ENCODE measurements around the gene KDM3B.

The KDM3B gene

GRCh38 chr5:138349852-138350562 is 2.5 kb upstream of the KDM3B start:
- no peak overlapping the region for H3K9ac ChIP-seq (ENCODE audit: low read depth in 1 of 2, low read length in 2 of 2)
- H3K27me3 ChIP-seq (ENCODE audit: control insufficient read depth in 1 of 2, insufficient read depth in 2 of 2, low read length in 2 of 2), result no peaks in the 10 kb centered on the region
- H3K4me3 ChIP-seq (ENCODE audit: low read depth in 1 of 2, low read length in 2 of 2), result no peak overlapping the region
- H3K9me3 ChIP-seq (ENCODE audit: control insufficient read depth in 1 of 2, low read length in 2 of 2), result peaks cover 2 to 5% of the 10 kb centered on the region in 2 donors
- H3K27ac ChIP-seq (ENCODE audit: low read depth, low read length), result no peak overlapping the region
- H3K4me1 ChIP-seq (ENCODE audit: control insufficient read depth in 1 of 2, insufficient read depth in 2 of 2, low read length in 2 of 2), result peaks cover 11 to 13% of the 10 kb centered on the region in 2 donors
- peaks cover 22 to 38% of the 10 kb centered on the region in 2 donors for H3K36me3 ChIP-seq (ENCODE audit: control insufficient read depth in 1 of 2, insufficient read depth in 2 of 2, low read length in 2 of 2)

- Histone ChIP-seq H3K27me3 (ENCODE audit: control insufficient read depth in 1 of 2, insufficient read depth in 2 of 2, low read length in 2 of 2) (no peaks in the 10 kb centered on the region), H3K27ac (ENCODE audit: low read depth, low read length) (no peak overlapping the region), H3K9ac (ENCODE audit: low read depth in 1 of 2, low read length in 2 of 2) (no peak overlapping the region), H3K4me3 (ENCODE audit: low read depth in 1 of 2, low read length in 2 of 2) (no peak overlapping the region), H3K4me1 (ENCODE audit: control insufficient read depth in 1 of 2, insufficient read depth in 2 of 2, low read length in 2 of 2) (peaks cover 16 to 17% of the 10 kb centered on the region in 2 donors), H3K9me3 (ENCODE audit: control insufficient read depth in 1 of 2, low read length in 2 of 2) (peaks cover 2 to 5% of the 10 kb centered on the region in 2 donors), H3K36me3 (ENCODE audit: control insufficient read depth in 1 of 2, insufficient read depth in 2 of 2, low read length in 2 of 2) (peaks cover 21 to 33% of the 10 kb centered on the region in 2 donors)
Measured at GRCh38 chr5:138350563-138350890, 2.0 kb upstream of the KDM3B start.

DNA sequence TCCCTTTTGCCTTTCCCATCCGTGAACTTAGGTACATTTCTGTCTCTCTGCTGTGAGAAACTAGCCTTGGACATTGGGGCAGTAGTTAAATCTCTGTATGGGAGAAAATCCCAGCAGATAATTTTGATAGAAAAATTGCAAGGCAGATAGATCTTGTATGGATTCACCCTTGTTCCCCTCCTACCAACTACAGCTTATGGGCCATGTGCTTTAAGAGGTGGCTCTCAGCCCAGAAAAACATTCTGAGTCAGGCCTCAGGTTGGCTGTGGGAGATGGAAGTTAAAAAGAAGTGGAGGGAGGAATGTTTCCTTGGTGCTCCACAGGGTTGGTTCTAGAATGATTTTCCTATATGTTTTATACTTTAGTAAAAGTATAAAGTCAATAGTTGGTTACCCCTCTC is 1.4 kb upstream of the KDM3B start:
- Histone ChIP-seq H3K27ac (ENCODE audit: low read depth, low read length) (no peak overlapping the region), H3K27me3 (ENCODE audit: control insufficient read depth in 1 of 2, insufficient read depth in 2 of 2, low read length in 2 of 2) (no peaks in the 10 kb centered on the region), H3K4me1 (ENCODE audit: control insufficient read depth in 1 of 2, insufficient read depth in 2 of 2, low read length in 2 of 2) (peaks cover 17 to 21% of the 10 kb centered on the region in 2 donors)

DNA sequence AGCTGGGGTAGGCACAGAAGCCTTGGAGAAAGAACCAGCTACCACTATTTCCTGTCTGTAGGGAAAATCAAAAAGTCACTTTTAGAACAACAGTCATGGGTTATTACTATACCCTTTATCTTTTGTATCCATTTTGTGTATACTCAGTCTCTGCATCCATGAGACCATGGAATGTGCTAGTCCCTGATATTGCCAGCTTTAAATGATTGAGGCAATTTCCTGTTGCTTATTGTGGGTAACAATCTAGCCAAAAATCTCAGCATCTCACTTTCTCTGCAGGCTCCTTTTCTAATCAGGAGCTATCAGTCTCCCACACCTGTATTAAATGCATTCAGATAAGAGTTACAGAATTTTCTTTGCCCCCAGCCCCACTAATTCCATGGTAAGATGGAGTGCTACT is 968 bp upstream of the KDM3B start:
- Histone ChIP-seq H3K4me1 (ENCODE audit: control insufficient read depth in 1 of 2, insufficient read depth in 2 of 2, low read length in 2 of 2) (peaks cover 17 to 21% of the 10 kb centered on the region in 2 donors), H3K27ac (ENCODE audit: low read depth, low read length) (no peak overlapping the region), H3K9me3 (ENCODE audit: control insufficient read depth in 1 of 2, low read length in 2 of 2) (peaks cover 2 to 5% of the 10 kb centered on the region in 2 donors)

More for the DNA sequence above, 1.4 kb upstream of the KDM3B start:
- Histone ChIP-seq H3K9me3 (ENCODE audit: control insufficient read depth in 1 of 2, low read length in 2 of 2) (peaks cover 2 to 5% of the 10 kb centered on the region in 2 donors), H3K9ac (ENCODE audit: low read depth in 1 of 2, low read length in 2 of 2) (no peak overlapping the region), H3K4me3 (ENCODE audit: low read depth in 1 of 2, low read length in 2 of 2) (no peak overlapping the region), H3K36me3 (ENCODE audit: control insufficient read depth in 1 of 2, insufficient read depth in 2 of 2, low read length in 2 of 2) (peaks cover 17 to 27% of the 10 kb centered on the region in 2 donors)

DNA sequence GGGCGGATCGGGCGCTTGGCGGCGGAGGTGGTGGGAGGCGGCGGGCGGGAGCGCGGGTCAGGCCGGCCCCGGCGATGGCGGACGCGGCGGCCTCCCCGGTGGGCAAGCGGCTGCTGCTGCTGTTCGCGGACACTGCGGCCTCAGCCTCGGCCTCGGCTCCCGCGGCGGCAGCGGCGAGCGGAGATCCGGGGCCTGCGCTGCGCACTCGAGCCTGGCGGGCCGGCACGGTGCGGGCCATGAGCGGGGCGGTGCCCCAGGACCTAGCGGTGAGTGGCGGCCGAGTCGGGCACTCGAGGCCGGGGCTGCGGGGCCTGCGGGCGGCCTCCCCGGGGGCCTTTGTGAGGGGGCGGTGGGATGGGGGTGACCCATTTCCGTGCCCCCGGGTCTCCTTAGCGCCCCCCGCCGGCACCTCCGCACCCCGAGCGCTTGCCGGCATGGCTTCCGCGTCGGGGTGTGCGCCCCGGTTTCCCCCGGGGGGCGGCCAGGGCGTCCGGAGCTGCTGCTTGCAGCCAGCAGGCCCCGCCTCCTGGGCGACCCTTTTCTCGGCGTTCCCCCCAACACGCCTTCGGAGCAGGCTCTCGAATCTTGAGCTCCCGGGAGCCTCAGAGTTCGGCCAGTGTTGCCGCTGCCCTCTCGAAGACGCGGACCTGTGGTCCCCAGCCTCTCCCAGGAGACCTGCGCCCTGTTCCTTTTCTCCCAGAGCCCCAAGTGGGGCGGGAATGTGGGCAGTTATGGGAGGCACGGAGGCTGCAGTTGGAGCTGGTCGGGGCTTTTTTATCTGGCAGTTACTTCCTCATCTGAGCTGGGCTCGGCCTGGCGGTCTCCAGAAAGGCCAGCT is 456 bp downstream of the KDM3B start:
- H3K9me3 ChIP-seq (ENCODE audit: control insufficient read depth in 1 of 2, low read length in 2 of 2), result peaks cover 2 to 5% of the 10 kb centered on the region in 2 donors
- H3K27me3 ChIP-seq (ENCODE audit: control insufficient read depth in 1 of 2, insufficient read depth in 2 of 2, low read length in 2 of 2), result no peaks in the 10 kb centered on the region
- H3K9ac ChIP-seq (ENCODE audit: low read depth in 1 of 2, low read length in 2 of 2), result peak overlapping the region; percentile 86 to 96
- peak overlapping the region; percentile 93 for H3K27ac ChIP-seq (ENCODE audit: low read depth, low read length)
- H3K4me1 ChIP-seq (ENCODE audit: control insufficient read depth in 1 of 2, insufficient read depth in 2 of 2, low read length in 2 of 2), result peaks cover 17 to 21% of the 10 kb centered on the region in 2 donors
- H3K4me3 ChIP-seq (ENCODE audit: low read depth in 1 of 2, low read length in 2 of 2), result peak overlapping the region; percentile 85 to 93
- peaks cover 4 to 12% of the 10 kb centered on the region in 2 donors for H3K36me3 ChIP-seq (ENCODE audit: control insufficient read depth in 1 of 2, insufficient read depth in 2 of 2, low read length in 2 of 2)

More for the DNA sequence above, 968 bp upstream of the KDM3B start:
- Histone ChIP-seq H3K27me3 (ENCODE audit: control insufficient read depth in 1 of 2, insufficient read depth in 2 of 2, low read length in 2 of 2) (no peaks in the 10 kb centered on the region), H3K9ac (ENCODE audit: low read depth in 1 of 2, low read length in 2 of 2) (no peak overlapping the region), H3K4me3 (ENCODE audit: low read depth in 1 of 2, low read length in 2 of 2) (no peak overlapping the region), H3K36me3 (ENCODE audit: control insufficient read depth in 1 of 2, insufficient read depth in 2 of 2, low read length in 2 of 2) (peaks cover 16 to 26% of the 10 kb centered on the region in 2 donors)

DNA sequence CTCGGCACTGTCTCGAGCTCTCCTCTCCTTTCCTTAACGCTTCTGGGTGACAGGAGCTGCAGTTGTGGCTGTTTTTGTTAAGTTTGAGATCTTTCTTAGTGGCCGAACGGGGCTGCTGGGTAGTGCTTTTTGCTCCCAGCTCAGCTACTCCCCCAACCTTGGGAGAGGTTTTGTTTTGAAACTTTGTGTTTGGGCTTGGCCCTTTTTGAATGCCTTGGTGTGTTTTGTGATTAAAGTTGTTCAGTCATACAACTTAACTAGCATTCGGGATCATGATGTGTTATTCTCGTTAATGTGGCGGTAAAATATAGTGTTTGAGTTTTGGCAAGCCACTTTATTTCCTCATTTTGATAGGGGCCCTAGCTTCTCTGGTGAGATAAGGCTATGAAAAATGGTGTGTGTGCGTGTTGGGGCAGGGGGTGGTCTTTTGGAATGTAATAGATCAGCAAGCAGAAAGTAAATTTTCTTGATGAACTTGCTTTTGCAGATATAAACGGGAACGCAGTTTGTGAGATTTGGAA is 1.1 kb downstream of the KDM3B start:
- Histone ChIP-seq H3K27ac (ENCODE audit: low read depth, low read length) (peak overlapping the region; percentile 93), H3K4me3 (ENCODE audit: low read depth in 1 of 2, low read length in 2 of 2) (peak overlapping the region; percentile 85 to 93), H3K27me3 (ENCODE audit: control insufficient read depth in 1 of 2, insufficient read depth in 2 of 2, low read length in 2 of 2) (no peaks in the 10 kb centered on the region), H3K36me3 (ENCODE audit: control insufficient read depth in 1 of 2, insufficient read depth in 2 of 2, low read length in 2 of 2) (peaks cover 0 to 5% of the 10 kb centered on the region in 2 donors), H3K9ac (ENCODE audit: low read depth in 1 of 2, low read length in 2 of 2) (peak overlapping the region; percentile 86 to 96), H3K4me1 (ENCODE audit: control insufficient read depth in 1 of 2, insufficient read depth in 2 of 2, low read length in 2 of 2) (peaks cover 17 to 21% of the 10 kb centered on the region in 2 donors), H3K9me3 (ENCODE audit: control insufficient read depth in 1 of 2, low read length in 2 of 2) (peaks cover 2 to 5% of the 10 kb centered on the region in 2 donors)

- Histone ChIP-seq H3K4me3 (ENCODE audit: low read depth in 1 of 2, low read length in 2 of 2) (peak overlapping the region; percentile 85 to 93), H3K9ac (ENCODE audit: low read depth in 1 of 2, low read length in 2 of 2) (peak overlapping the region; percentile 86 to 96), H3K9me3 (ENCODE audit: control insufficient read depth in 1 of 2, low read length in 2 of 2) (peaks cover 2 to 5% of the 10 kb centered on the region in 2 donors), H3K27me3 (ENCODE audit: control insufficient read depth in 1 of 2, insufficient read depth in 2 of 2, low read length in 2 of 2) (no peaks in the 10 kb centered on the region), H3K4me1 (ENCODE audit: control insufficient read depth in 1 of 2, insufficient read depth in 2 of 2, low read length in 2 of 2) (peaks cover 17 to 21% of the 10 kb centered on the region in 2 donors), H3K27ac (ENCODE audit: low read depth, low read length) (no peak overlapping the region), H3K36me3 (ENCODE audit: control insufficient read depth in 1 of 2, insufficient read depth in 2 of 2, low read length in 2 of 2) (peaks cover 0 to 1% of the 10 kb centered on the region in 2 donors)
Measured at GRCh38 chr5:138354387-138354786, 1.9 kb downstream of the KDM3B start.

DNA sequence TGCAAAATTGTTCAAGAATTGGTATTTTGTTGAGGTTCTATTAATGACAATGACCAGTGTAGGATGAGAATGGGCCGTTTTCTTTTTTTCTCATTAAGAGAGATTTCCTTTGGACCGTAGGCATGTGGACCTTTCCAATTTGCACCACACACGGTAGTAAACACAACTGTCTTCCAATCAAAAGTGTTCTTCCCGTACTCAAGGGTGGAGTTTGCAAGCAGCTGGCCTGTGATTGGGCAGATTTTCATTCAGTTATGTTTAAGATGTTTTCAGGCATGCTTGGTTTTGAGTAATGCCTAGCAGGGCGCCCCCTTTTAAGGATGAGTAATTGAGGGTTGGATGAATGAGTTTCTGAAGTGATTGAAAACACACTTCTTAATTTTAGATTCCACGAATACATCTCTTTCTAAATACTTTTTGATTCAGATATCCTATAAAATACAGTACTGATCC is 2.5 kb downstream of the KDM3B start:
- Histone ChIP-seq H3K4me1 (ENCODE audit: control insufficient read depth in 1 of 2, insufficient read depth in 2 of 2, low read length in 2 of 2) (peaks cover 17 to 21% of the 10 kb centered on the region in 2 donors), H3K36me3 (ENCODE audit: control insufficient read depth in 1 of 2, insufficient read depth in 2 of 2, low read length in 2 of 2) (no peaks in the 10 kb centered on the region), H3K27ac (ENCODE audit: low read depth, low read length) (no peak overlapping the region), H3K27me3 (ENCODE audit: control insufficient read depth in 1 of 2, insufficient read depth in 2 of 2, low read length in 2 of 2) (no peaks in the 10 kb centered on the region), H3K9me3 (ENCODE audit: control insufficient read depth in 1 of 2, low read length in 2 of 2) (peaks cover 2 to 5% of the 10 kb centered on the region in 2 donors), H3K4me3 (ENCODE audit: low read depth in 1 of 2, low read length in 2 of 2) (peak overlapping the region; percentile 85 to 93), H3K9ac (ENCODE audit: low read depth in 1 of 2, low read length in 2 of 2) (peak overlapping the region in 1 of 2 donors; percentile 96)

GRCh38 chr5:138359621-138360020 is 7.1 kb downstream of the KDM3B start:
- H3K27ac ChIP-seq (ENCODE audit: low read depth, low read length), result no peak overlapping the region
- H3K27me3 ChIP-seq (ENCODE audit: control insufficient read depth in 1 of 2, insufficient read depth in 2 of 2, low read length in 2 of 2), result no peaks in the 10 kb centered on the region
- H3K9ac ChIP-seq (ENCODE audit: low read depth in 1 of 2, low read length in 2 of 2), result no peak overlapping the region
- H3K36me3 ChIP-seq (ENCODE audit: control insufficient read depth in 1 of 2, insufficient read depth in 2 of 2, low read length in 2 of 2), result no peaks in the 10 kb centered on the region
- H3K4me1 ChIP-seq (ENCODE audit: control insufficient read depth in 1 of 2, insufficient read depth in 2 of 2, low read length in 2 of 2), result peaks cover 10 to 12% of the 10 kb centered on the region in 2 donors
- no peak overlapping the region for H3K4me3 ChIP-seq (ENCODE audit: low read depth in 1 of 2, low read length in 2 of 2)
- no peaks in the 10 kb centered on the region for H3K9me3 ChIP-seq (ENCODE audit: control insufficient read depth in 1 of 2, low read length in 2 of 2)
